ENCODE measurements around the gene ANKS3.

DNA sequence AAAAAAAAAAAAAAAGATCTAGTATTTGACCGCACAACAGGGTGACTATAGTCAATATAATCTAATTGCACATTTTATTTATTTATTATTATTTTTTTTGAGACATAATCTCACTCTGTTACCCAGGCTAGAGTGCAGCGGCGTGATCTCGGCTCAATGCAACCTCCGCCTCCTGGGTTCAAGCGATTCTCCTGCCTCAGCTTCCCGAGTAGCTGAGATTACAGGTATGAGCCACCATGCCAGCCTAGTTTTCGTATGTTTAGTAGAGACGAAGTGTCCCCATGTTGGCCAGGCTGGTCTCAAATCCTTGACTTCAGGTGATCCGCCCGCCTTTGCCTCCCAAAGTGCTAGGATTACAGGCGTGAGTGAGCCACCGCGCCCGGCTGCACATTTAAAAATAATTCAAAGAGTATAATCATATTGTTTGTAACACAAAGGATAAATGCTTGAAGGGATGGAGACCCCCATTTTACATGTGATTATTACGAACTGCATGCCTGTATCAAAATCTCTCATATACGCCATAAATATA is 794 bp downstream of the ANKS3 start:
- TF ChIP-seq, protein P1, sequence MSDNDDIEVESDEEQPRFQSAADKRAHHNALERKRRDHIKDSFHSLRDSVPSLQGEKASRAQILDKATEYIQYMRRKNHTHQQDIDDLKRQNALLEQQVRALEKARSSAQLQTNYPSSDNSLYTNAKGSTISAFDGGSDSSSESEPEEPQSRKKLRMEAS (IDR thresholded peaks at IDR 0.05), result no peak
- TF ChIP-seq TAF7 (optimal IDR thresholded peaks at IDR 0.05; ENCODE audit: borderline replicate concordance, low read depth, low read length), result no peak
- TF ChIP-seq, protein P2, sequence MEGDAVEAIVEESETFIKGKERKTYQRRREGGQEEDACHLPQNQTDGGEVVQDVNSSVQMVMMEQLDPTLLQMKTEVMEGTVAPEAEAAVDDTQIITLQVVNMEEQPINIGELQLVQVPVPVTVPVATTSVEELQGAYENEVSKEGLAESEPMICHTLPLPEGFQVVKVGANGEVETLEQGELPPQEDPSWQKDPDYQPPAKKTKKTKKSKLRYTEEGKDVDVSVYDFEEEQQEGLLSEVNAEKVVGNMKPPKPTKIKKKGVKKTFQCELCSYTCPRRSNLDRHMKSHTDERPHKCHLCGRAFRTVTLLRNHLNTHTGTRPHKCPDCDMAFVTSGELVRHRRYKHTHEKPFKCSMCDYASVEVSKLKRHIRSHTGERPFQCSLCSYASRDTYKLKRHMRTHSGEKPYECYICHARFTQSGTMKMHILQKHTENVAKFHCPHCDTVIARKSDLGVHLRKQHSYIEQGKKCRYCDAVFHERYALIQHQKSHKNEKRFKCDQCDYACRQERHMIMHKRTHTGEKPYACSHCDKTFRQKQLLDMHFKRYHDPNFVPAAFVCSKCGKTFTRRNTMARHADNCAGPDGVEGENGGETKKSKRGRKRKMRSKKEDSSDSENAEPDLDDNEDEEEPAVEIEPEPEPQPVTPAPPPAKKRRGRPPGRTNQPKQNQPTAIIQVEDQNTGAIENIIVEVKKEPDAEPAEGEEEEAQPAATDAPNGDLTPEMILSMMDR (IDR thresholded peaks at IDR 0.05; ENCODE audit: control extremely low read depth in 1 of 3, insufficient read depth in 1 of 3, low read depth in 1 of 3, low read length in 3 of 3), result no peak
- no peak for TF ChIP-seq SP1 (IDR thresholded peaks at IDR 0.05; ENCODE audit: low read depth, low read length)
- TF ChIP-seq POLR2A (IDR thresholded peaks at IDR 0.05; ENCODE audit: control extremely low read depth in 1 of 2, low read depth in 2 of 2, low read length in 2 of 2), result no peak
- no peak for TF ChIP-seq KDM4A (IDR thresholded peaks at IDR 0.05; ENCODE audit: low read depth, low read length, severe bottlenecking)
- TF ChIP-seq TAF1 (IDR thresholded peaks at IDR 0.05; ENCODE audit: low read depth, low read length), result no peak
- no peak for TF ChIP-seq SIN3A (conservative IDR thresholded peaks at IDR 0.05 in 1 of 2, IDR thresholded peaks at IDR 0.05 in 1 of 2; ENCODE audit: low read depth in 1 of 2, low read length in 2 of 2)
- TF ChIP-seq ZNF274 (IDR thresholded peaks at IDR 0.05; ENCODE audit: borderline replicate concordance, extremely low read depth, low read length), result no peak
- TF ChIP-seq RNF2 (IDR thresholded peaks at IDR 0.05; ENCODE audit: borderline replicate concordance, low read depth, low read length, missing control alignments, poor library complexity, severe bottlenecking), result no peak
- TF ChIP-seq TBP (IDR thresholded peaks at IDR 0.05; ENCODE audit: low read depth, low read length), result no peak
- no peak for TF ChIP-seq EGR1 (IDR thresholded peaks at IDR 0.05; ENCODE audit: borderline replicate concordance, low read depth, low read length)
- no peak for TF ChIP-seq RAD21 (IDR thresholded peaks at IDR 0.05 in 1 of 2, conservative IDR thresholded peaks at IDR 0.05 in 1 of 2; ENCODE audit: low read depth in 2 of 2, low read length in 2 of 2)

All from H1 (cell line).